H1 (cell line): ENCODE results near the gene MACROD2. TPM values are rescaled to one million over a fixed set of nuclear protein-coding genes. Genes with fewer than 3 reads are reported as not detected.

Source experiments
- CTCF ChIA-PET: fragments of 300-600 bp; sonication (Branson Sonifier 250); formaldehyde crosslinking; loops from one replicate; lab custom pipeline; 2021; ENCODE audit not compliant: partially characterized antibody; lab: Charles Lee
- POLR2A ChIA-PET: fragments of 300-600 bp; sonication (Branson Sonifier 250); formaldehyde crosslinking; loops from one replicate; lab custom pipeline; 2021; ENCODE audit warnings: inconsistent platforms; ENCODE audit not compliant: partially characterized antibody; lab: Charles Lee
- DNase-seq, 2 experiments: peaks; one replicate each; pipeline versions ENCODE4 v3.0.0 to v3.0.0-alpha.2; 2010 to 2022; ENCODE audit warnings: low spot score in 2 of 2, low read depth in 1 of 2, mixed read lengths in 1 of 2
- FAIRE-seq: peaks from 2 replicates; lab custom pipeline; 2011; peaks lifted over from hg19 to GRCh38; lab: Jason Lieb, UNC
- H2AFZ ChIP-seq: 2 replicates; pipeline ENCODE4 v1.8.1; 2012; ENCODE audit warnings: low read length, inconsistent platforms
- H2AK5ac ChIP-seq: 2 replicates; pipeline ENCODE4 v1.6.1; 2013; ENCODE audit warnings: low read depth, low read length
- H2BK120ac ChIP-seq: replicated peaks from 2 replicates; pipeline ENCODE3; 2013; ENCODE audit warnings: low read depth, low read length, inconsistent platforms
- H2BK12ac ChIP-seq: 2 replicates; pipeline ENCODE4 v1.6.1; 2013; ENCODE audit warnings: low read depth, low read length
- H2BK15ac ChIP-seq: 2 replicates; pipeline ENCODE4 v1.6.1; 2013; ENCODE audit warnings: low read length
- H2BK20ac ChIP-seq: 2 replicates; pipeline ENCODE4 v1.6.1; 2013; ENCODE audit warnings: low read length
- H2BK5ac ChIP-seq: 2 replicates; pipeline ENCODE4 v1.6.1; 2013; ENCODE audit warnings: low read depth, low read length
- H3K14ac ChIP-seq: 2 replicates; pipeline ENCODE4 v1.6.1; 2013; ENCODE audit warnings: inconsistent platforms; ENCODE audit not compliant: insufficient read length
- H3K18ac ChIP-seq: 2 replicates; pipeline ENCODE4 v1.6.1; 2013; ENCODE audit warnings: low read length; ENCODE audit errors: extremely low read depth
- H3K23ac ChIP-seq: 2 replicates; pipeline ENCODE4 v1.6.1; 2013; ENCODE audit warnings: inconsistent platforms; ENCODE audit not compliant: insufficient read length
- H3K23me2 ChIP-seq: 2 replicates; pipeline ENCODE4 v1.6.1; 2013; ENCODE audit warnings: low read depth, low read length
- H3K27ac ChIP-seq: 2 replicates; pipeline ENCODE4 v1.6.1; 2011; ENCODE audit warnings: low read depth, low read length, inconsistent platforms
- H3K27me3 ChIP-seq, 4 experiments: replicated peaks in 1 of 4; 1 replicate in 1 of 4; 2 replicates in 3 of 4; pipeline versions ENCODE4 v1.6.1 to v1.8.1; 2011 to 2013; ENCODE audit warnings: low read length in 3 of 4, mild to moderate bottlenecking in 3 of 4, inconsistent platforms in 2 of 4, mixed read lengths in 2 of 4, moderate library complexity in 1 of 4; ENCODE audit not compliant: control insufficient read depth in 3 of 4, insufficient read depth in 3 of 4; ENCODE audit errors: extremely low read depth in 1 of 4
- H3K36me3 ChIP-seq, 4 experiments: 2 replicates each; pipeline versions ENCODE4 v1.6.1 to v1.8.1; 2011 to 2013; ENCODE audit warnings: mild to moderate bottlenecking in 4 of 4, low read length in 3 of 4, moderate library complexity in 2 of 4, control low read depth in 1 of 4, inconsistent platforms in 1 of 4; ENCODE audit not compliant: insufficient read depth in 4 of 4, control insufficient read depth in 2 of 4
- H3K4ac ChIP-seq: replicated peaks from 2 replicates; pipeline ENCODE3; 2013; ENCODE audit warnings: low read length, low read depth, mixed read lengths, inconsistent platforms; ENCODE audit not compliant: insufficient read length
- H3K4me1 ChIP-seq, 4 experiments: replicated peaks in 1 of 4; 1 replicate in 1 of 4; 2 replicates in 3 of 4; pipeline versions ENCODE4 v1.6.1 to v1.8.1; 2011 to 2013; ENCODE audit warnings: low read length in 3 of 4, inconsistent platforms in 2 of 4, mixed read lengths in 1 of 4; ENCODE audit not compliant: insufficient read depth in 4 of 4, control insufficient read depth in 3 of 4
- H3K4me2 ChIP-seq, 2 experiments: 2 replicates each; pipeline versions ENCODE4 v1.6.1 to v1.8.1; 2011 to 2013; ENCODE audit warnings: low read depth in 2 of 2, low read length in 2 of 2, control low read depth in 1 of 2, inconsistent platforms in 1 of 2, mild to moderate bottlenecking in 1 of 2; ENCODE audit not compliant: insufficient read depth in 1 of 2
- H3K4me3 ChIP-seq, 4 experiments: fragments of 200-600, 300-600 bp in 1 of 4; sonication (generic), shearing (Covaris generic), sonication (Bioruptor Twin) in 1 of 4; 2 replicates each; pipeline versions ENCODE4 v1.5.1 to v1.8.1; 2011 to 2016; ENCODE audit warnings: low read length in 4 of 4, low read depth in 3 of 4, control low read depth in 2 of 4, inconsistent platforms in 2 of 4, mild to moderate bottlenecking in 2 of 4, mixed read lengths in 1 of 4, moderate library complexity in 1 of 4; ENCODE audit not compliant: insufficient read depth in 2 of 4; ENCODE audit errors: extremely low read depth in 1 of 4
- H3K56ac ChIP-seq: replicated peaks from 2 replicates; pipeline ENCODE3; 2013; ENCODE audit warnings: low read depth, mild to moderate bottlenecking, mixed read lengths, low read length, inconsistent platforms; ENCODE audit not compliant: insufficient read length
- H3K79me1 ChIP-seq: 2 replicates; pipeline ENCODE4 v1.6.1; 2013; ENCODE audit warnings: low read depth, low read length, control low read depth
- H3K79me2 ChIP-seq, 2 experiments: 2 replicates each; pipeline versions ENCODE4 v1.6.1 to v1.8.1; 2012 to 2013; ENCODE audit warnings: low read length in 2 of 2, mild to moderate bottlenecking in 2 of 2, inconsistent platforms in 1 of 2; ENCODE audit not compliant: insufficient read depth in 2 of 2, control insufficient read depth in 1 of 2
- H3K9ac ChIP-seq, 4 experiments: replicated peaks in 1 of 4; 1 replicate in 1 of 4; 2 replicates in 3 of 4; pipeline versions ENCODE4 v1.6.1 to v1.8.1; 2011 to 2013; ENCODE audit warnings: low read depth in 3 of 4, low read length in 3 of 4, control low read depth in 2 of 4, mild to moderate bottlenecking in 2 of 4, moderate library complexity in 2 of 4, inconsistent platforms in 1 of 4; ENCODE audit errors: extremely low read depth in 1 of 4
- H3K9me3 ChIP-seq, 2 experiments: 2 replicates each; pipeline versions ENCODE4 v1.6.1 to v1.8.1; 2012 to 2013; ENCODE audit warnings: mild to moderate bottlenecking in 2 of 2, moderate library complexity in 2 of 2, control low read depth in 1 of 2, inconsistent platforms in 1 of 2, low read depth in 1 of 2, low read length in 1 of 2, mixed read lengths in 1 of 2; ENCODE audit not compliant: insufficient read depth in 2 of 2
- H4K20me1 ChIP-seq, 2 experiments: replicated peaks in 1 of 2; 2 replicates each; pipeline versions ENCODE3 to v1.8.1; 2011 to 2013; ENCODE audit warnings: inconsistent platforms in 2 of 2, low read length in 2 of 2, mild to moderate bottlenecking in 1 of 2; ENCODE audit not compliant: insufficient read depth in 2 of 2, control insufficient read depth in 1 of 2
- H4K5ac ChIP-seq: 2 replicates; pipeline ENCODE4 v1.6.1; 2013; ENCODE audit warnings: low read length, low read depth, mixed read lengths, inconsistent platforms; ENCODE audit not compliant: insufficient read length
- H4K8ac ChIP-seq: 2 replicates; pipeline ENCODE4 v1.8.0; 2013; ENCODE audit warnings: mild to moderate bottlenecking, moderate library complexity, low read length, inconsistent platforms; ENCODE audit not compliant: insufficient read depth; ENCODE audit errors: extremely low read depth
- H4K91ac ChIP-seq: replicated peaks from 2 replicates; pipeline ENCODE3; 2013; ENCODE audit warnings: low read length, mixed read lengths, inconsistent platforms; ENCODE audit not compliant: insufficient read length
- BACH1 ChIP-seq: IDR thresholded peaks from 2 replicates; pipeline ENCODE4 v1.6.1; 2012; ENCODE audit warnings: low read length, improper control_type of control experiment
- CEBPB ChIP-seq: IDR thresholded peaks from 2 replicates; pipeline ENCODE4 v1.6.1; 2012; ENCODE audit warnings: low read depth, low read length
- CTCF ChIP-seq, 3 experiments: IDR thresholded peaks; 1 replicate in 2 of 3; 2 replicates in 1 of 3; pipeline versions ENCODE4 v1.5.1 to v1.6.1; 2011; ENCODE audit warnings: low read length in 3 of 3, mild to moderate bottlenecking in 3 of 3, inconsistent platforms in 2 of 3, low read depth in 1 of 3, moderate library complexity in 1 of 3; ENCODE audit not compliant: insufficient read depth in 1 of 3; ENCODE audit errors: control extremely low read depth in 1 of 3
- EZH2 ChIP-seq: fragments of 200-600 bp; sonication (generic); IDR thresholded peaks from 2 replicates; pipeline ENCODE4 v1.7.1; 2012; ENCODE audit warnings: low read depth, mild to moderate bottlenecking, moderate library complexity, low read length, inconsistent platforms; ENCODE audit not compliant: severe bottlenecking
- HDAC2 ChIP-seq, 2 experiments: fragments of 300-600 bp in 1 of 2; sonication (generic) in 1 of 2; IDR thresholded peaks; 2 replicates each; pipeline ENCODE4 v1.6.1; 2011 to 2012; ENCODE audit warnings: low read depth in 2 of 2, low read length in 2 of 2, mild to moderate bottlenecking in 2 of 2, moderate library complexity in 2 of 2, borderline replicate concordance in 1 of 2, inconsistent platforms in 1 of 2
- KDM1A ChIP-seq: fragments of 200-600, 300-600 bp; sonication (generic); IDR thresholded peaks from 2 replicates; pipeline ENCODE4 v1.7.1; 2016; ENCODE audit warnings: mild to moderate bottlenecking, low read length, borderline replicate concordance
- KDM5A ChIP-seq: fragments of 200-600 bp; IDR thresholded peaks from 2 replicates; pipeline ENCODE4 v1.7.1; 2012; ENCODE audit warnings: mild to moderate bottlenecking, low read length, inconsistent platforms, mixed read lengths
- PHF8 ChIP-seq: fragments of 200-600 bp; sonication (generic); conservative IDR thresholded peaks from 2 replicates; pipeline ENCODE4 v1.7.1; 2012; ENCODE audit warnings: low read depth, mild to moderate bottlenecking, inconsistent platforms, low read length, moderate library complexity
- RXRA ChIP-seq: IDR thresholded peaks from 2 replicates; pipeline ENCODE4 v1.6.1; 2011; ENCODE audit warnings: low read depth, mild to moderate bottlenecking, low read length, moderate library complexity; ENCODE audit not compliant: insufficient read depth
- SAP30 ChIP-seq: fragments of 300-600 bp; sonication (generic); IDR thresholded peaks from 2 replicates; pipeline ENCODE4 v1.7.1; 2012; ENCODE audit warnings: low read length, moderate library complexity, mild to moderate bottlenecking, inconsistent platforms; ENCODE audit not compliant: insufficient read depth, insufficient replicate concordance
- TBP ChIP-seq: IDR thresholded peaks from 2 replicates; pipeline ENCODE4 v1.6.1; 2011; ENCODE audit warnings: low read depth, low read length, improper control_type of control experiment
- YY1 ChIP-seq: IDR thresholded peaks from 2 replicates; pipeline ENCODE4 v1.6.1; 2011; ENCODE audit warnings: low read depth, mild to moderate bottlenecking, low read length
- WGBS, 2 experiments: shearing (Covaris generic) in 1 of 2; methylation state at CpG; one replicate each; pipeline versions ENCODE4 v1.1.6 to v1.1.7; 2013 to 2015; ENCODE audit warnings: low lambda C conversion rate in 2 of 2, mixed read lengths in 2 of 2, inconsistent platforms in 1 of 2, low coverage in 1 of 2, missing lambda C conversion rate in 1 of 2; ENCODE audit not compliant: insufficient replicate concordance in 2 of 2, insufficient coverage in 1 of 2, insufficient read length in 1 of 2; ENCODE audit errors: extremely low coverage in 1 of 2, missing lambda C conversion rate in 1 of 2; 5-methylcytosine and 5-hydroxymethylcytosine counted together
- polyA plus RNA-seq, 7 experiments: library from polyadenylated mRNA; depleted of rRNA in 3 of 7; stranded (reverse) in 5 of 7; unstranded in 2 of 7; fragments of >200 nt in 5 of 7; fragments of 200-250 nt in 2 of 7; gene quantifications; 1 replicate in 5 of 7; 2 replicates in 1 of 7; 4 replicates in 1 of 7; pipeline versions ENCODE4 v1.2.1 to v1.2.3, GENCODE V29; 2011 to 2013; ENCODE audit warnings: missing spikeins in 2 of 7, mixed read lengths in 2 of 7
- total RNA-seq: library from RNA; stranded (reverse); fragmentation: NEBNext Ultra II Directional; extraction: Animal tissue kit (Norgen Biotek cat#: 25700); gene quantifications from 2 replicates; pipeline ENCODE4 v1.2.1, GENCODE V29; 2021

MACROD2 gene
- total and polyA plus RNA-seq, 2 of the 8 experiments (the other 6 are each of a cell fraction or from before 2014, with no cell fraction given), result 0.70 to 3.9 TPM

GRCh38 chr20:15836634-15837033, 1841.3 kb downstream of the MACROD2 start:
- Histone ChIP-seq H2BK5ac (no peak overlapping the region), H3K18ac (no peak overlapping the region), H3K9me3 (no peaks in the 10 kb centered on the region), H3K9ac (no peak overlapping the region), H2BK20ac (no peak overlapping the region), H3K23me2 (no peaks in the 10 kb centered on the region), H3K4me1 (no peaks in the 10 kb centered on the region), H3K79me2 (no peaks in the 10 kb centered on the region), H3K27me3 (no peaks in the 10 kb centered on the region), H2BK15ac (no peak overlapping the region), H2BK12ac (no peak overlapping the region), H4K5ac (no peak overlapping the region), H3K23ac (no peak overlapping the region), H2BK120ac (no peak overlapping the region), H4K20me1 (no peaks in the 10 kb centered on the region), H3K36me3 (no peaks in the 10 kb centered on the region), H3K4ac (no peak overlapping the region), H3K56ac (no peak overlapping the region), H4K91ac (no peak overlapping the region), H2AFZ (no peak overlapping the region), H4K8ac (no peak overlapping the region), H3K79me1 (no peaks in the 10 kb centered on the region), H2AK5ac (no peak overlapping the region), H3K4me3 (no peak overlapping the region), H3K14ac (no peak overlapping the region), H3K27ac (no peak overlapping the region), H3K4me2 (no peak overlapping the region)
- FAIRE-seq, result no peak
- POLR2A ChIA-PET, result no interaction called here
- 86% methylated on average over 2 of the region's 2 CpGs; no CpG with 5 or more reads in 1 of the 2 experiments for WGBS, 2 experiments
- no peak for DNase-seq
- CTCF ChIA-PET, result interaction anchor here (0.6 to 1.4 kb wide), 3 partner anchors 9 to 616 kb away, joined by 3 read pairs; no protein-coding TSS in a partner anchor
- TF ChIP-seq CTCF (IDR thresholded peaks at IDR 0.05; ENCODE audit: control extremely low read depth in 1 of 3, insufficient read depth in 1 of 3, low read depth in 1 of 3, low read length in 3 of 3) (no peak), KDM1A (no peak), HDAC2 (IDR thresholded peaks at IDR 0.05; ENCODE audit: borderline replicate concordance in 1 of 2, low read depth in 2 of 2, low read length in 2 of 2) (no peak), EZH2 (no peak), RXRA (no peak), SAP30 (no peak), YY1 (no peak), CEBPB (no peak), BACH1 (no peak), PHF8 (no peak), TBP (no peak), KDM5A (no peak)
